ENCODE results near the gene PARK7.

GRCh38 chr1:7931446-7931812 lies 30.1 kb upstream of the PARK7 start:
- TF ChIP-seq CTCF (IDR thresholded peaks at IDR 0.05) = no peak
- TF ChIP-seq POLR2A (IDR thresholded peaks at IDR 0.05; ENCODE audit: low read length) = no peak
- TF ChIP-seq RCOR1 (IDR thresholded peaks at IDR 0.05; ENCODE audit: low read depth, low read length) = no peak
- no peak for TF ChIP-seq ESRRA (IDR thresholded peaks at IDR 0.05; ENCODE audit: borderline replicate concordance, low read length)
- no peak for TF ChIP-seq HOXA7 (CRISPR knock-in tag; IDR thresholded peaks at IDR 0.05)
- no peak for TF ChIP-seq MYC (IDR thresholded peaks at IDR 0.05; ENCODE audit: borderline replicate concordance, low read length)
- no peak for TF ChIP-seq REST (IDR thresholded peaks at IDR 0.05)
- no peak for TF ChIP-seq EP300 (IDR thresholded peaks at IDR 0.05)
- TF ChIP-seq CBX8 (IDR thresholded peaks at IDR 0.05) = no peak

Measured in A549 (cell line).